ACC112 (cell line): ENCODE measurements around the gene SUN1.
"Not testable (repeated sequence)": the region's sequence is repeated elsewhere in the genome, so short reads cannot be mapped to it uniquely, and the experiment has no call there.

Experiments used
- H2AFZ ChIP-seq: fragments of 200-600 bp; sonication (generic); one replicate; pipeline ENCODE4 v1.6.0; 2017; ENCODE audit warnings: antibody characterized with exemption, low read length; ENCODE audit not compliant: unreplicated experiment
- H3K27ac ChIP-seq: fragments of 200-600 bp; sonication (generic); 2 replicates; pipeline ENCODE4 v1.5.1; 2014; ENCODE audit warnings: low read depth, mild to moderate bottlenecking, antibody characterized with exemption, low read length, moderate library complexity
- H3K27me3 ChIP-seq: fragments of 200-600 bp; sonication (generic); 2 replicates; pipeline ENCODE4 v1.6.1; 2014; ENCODE audit warnings: mild to moderate bottlenecking, antibody characterized with exemption, low read length, moderate library complexity, mixed read lengths; ENCODE audit not compliant: insufficient read depth
- H3K36me3 ChIP-seq: fragments of 200-600 bp; sonication (generic); 2 replicates; pipeline ENCODE4 v1.6.1; 2016; ENCODE audit warnings: mild to moderate bottlenecking, antibody characterized with exemption, low read length, moderate library complexity, mixed read lengths; ENCODE audit not compliant: insufficient read depth
- H3K4me1 ChIP-seq: fragments of 200-600 bp; sonication (generic); one replicate; pipeline ENCODE4 v1.6.1; 2016; ENCODE audit warnings: low read length, mixed read lengths; ENCODE audit not compliant: insufficient read depth, unreplicated experiment, control insufficient read depth
- H3K4me3 ChIP-seq: fragments of 200-600 bp; sonication (generic); 2 replicates; pipeline ENCODE4 v1.5.1; 2014; ENCODE audit warnings: mild to moderate bottlenecking, low read depth, low read length
- H3K79me2 ChIP-seq: fragments of 200-600 bp; sonication (generic); one replicate; pipeline ENCODE4 v1.6.0; 2016; ENCODE audit warnings: low read length; ENCODE audit not compliant: control insufficient read depth, unreplicated experiment, insufficient read depth

The SUN1 gene

GRCh38 chr7:845731-846130, 13.5 kb downstream of the SUN1 start:
- Histone ChIP-seq H3K27me3 (no peaks in the 10 kb centered on the region), H3K4me1 (no peaks in the 10 kb centered on the region), H3K4me3 (no peak overlapping the region), H2AFZ (no peak overlapping the region), H3K79me2 (no peaks in the 10 kb centered on the region), H3K27ac (no peak overlapping the region), H3K36me3 (peaks cover 13% of the 10 kb centered on the region)

GRCh38 chr7:846958-847650, 14.8 kb downstream of the SUN1 start:
- H3K4me3 ChIP-seq, H3K4me1 ChIP-seq, H3K36me3 ChIP-seq, H2AFZ ChIP-seq, H3K27me3 ChIP-seq, H3K27ac ChIP-seq, H3K79me2 ChIP-seq: not testable (repeated sequence)

- H3K79me2 ChIP-seq, H2AFZ ChIP-seq, H3K4me3 ChIP-seq, H3K27me3 ChIP-seq, H3K27ac ChIP-seq, H3K4me1 ChIP-seq: not testable (repeated sequence)
- H3K36me3 ChIP-seq = peaks cover 12% of the 10 kb centered on the region
Observed at GRCh38 chr7:847728-848127, 15.5 kb downstream of the SUN1 start.

- Histone ChIP-seq H3K36me3 (peaks cover 14% of the 10 kb centered on the region), H3K4me3 (no peak overlapping the region), H3K79me2 (no peaks in the 10 kb centered on the region), H3K4me1 (no peaks in the 10 kb centered on the region), H3K27ac (no peak overlapping the region), H3K27me3 (no peaks in the 10 kb centered on the region), H2AFZ (no peak overlapping the region)
Observed at GRCh38 chr7:849145-849544, 16.9 kb downstream of the SUN1 start.

- Histone ChIP-seq H3K27ac (no peak overlapping the region), H3K4me1 (no peaks in the 10 kb centered on the region), H3K36me3 (peaks cover 14% of the 10 kb centered on the region), H3K27me3 (no peaks in the 10 kb centered on the region), H3K4me3 (no peak overlapping the region), H2AFZ (no peak overlapping the region), H3K79me2 (no peaks in the 10 kb centered on the region)
Observed at GRCh38 chr7:849781-850180, 17.5 kb downstream of the SUN1 start.

- Histone ChIP-seq H3K36me3 (peaks cover 6% of the 10 kb centered on the region), H3K27me3 (no peaks in the 10 kb centered on the region), H3K4me1 (no peaks in the 10 kb centered on the region), H2AFZ (no peak overlapping the region), H3K79me2 (no peaks in the 10 kb centered on the region), H3K27ac (no peak overlapping the region), H3K4me3 (no peak overlapping the region)
Observed at GRCh38 chr7:851204-851603, 18.9 kb downstream of the SUN1 start.

GRCh38 chr7:853366-854117, 21.3 kb downstream of the SUN1 start:
- Histone ChIP-seq H3K27me3 (no peaks in the 10 kb centered on the region), H3K27ac (no peak overlapping the region), H3K36me3 (peaks cover 6% of the 10 kb centered on the region), H3K79me2 (no peaks in the 10 kb centered on the region), H3K4me3 (no peak overlapping the region), H2AFZ (no peak overlapping the region), H3K4me1 (no peaks in the 10 kb centered on the region)

GRCh38 chr7:854118-854775, 22.0 kb downstream of the SUN1 start:
- peaks cover 6% of the 10 kb centered on the region for H3K36me3 ChIP-seq
- no peaks in the 10 kb centered on the region for H3K79me2 ChIP-seq
- H2AFZ ChIP-seq = no peak overlapping the region
- no peak overlapping the region for H3K27ac ChIP-seq
- no peaks in the 10 kb centered on the region for H3K4me1 ChIP-seq
- H3K27me3 ChIP-seq = no peaks in the 10 kb centered on the region
- H3K4me3 ChIP-seq = no peak overlapping the region

- no peak overlapping the region for H3K27ac ChIP-seq
- no peak overlapping the region for H2AFZ ChIP-seq
- H3K27me3 ChIP-seq = no peaks in the 10 kb centered on the region
- H3K4me3 ChIP-seq = no peak overlapping the region
- peaks cover 6% of the 10 kb centered on the region for H3K36me3 ChIP-seq
- H3K79me2 ChIP-seq = no peaks in the 10 kb centered on the region
- no peaks in the 10 kb centered on the region for H3K4me1 ChIP-seq
Observed at GRCh38 chr7:855686-856369, 23.6 kb downstream of the SUN1 start.

GRCh38 chr7:856444-857095, 24.3 kb downstream of the SUN1 start:
- H3K27ac ChIP-seq = no peak overlapping the region
- H3K27me3 ChIP-seq = no peaks in the 10 kb centered on the region
- H3K4me1 ChIP-seq = no peaks in the 10 kb centered on the region
- no peak overlapping the region for H3K4me3 ChIP-seq
- peaks cover 6% of the 10 kb centered on the region for H3K36me3 ChIP-seq
- no peak overlapping the region for H2AFZ ChIP-seq
- no peaks in the 10 kb centered on the region for H3K79me2 ChIP-seq
